Measurements from ENCODE around the gene DPF3.
A peak's percentile ranks its signal among the peaks of the same experiment; 100 is the strongest.

The DPF3 gene

GRCh38 chr14:72844524-72844923, 49.4 kb downstream of the DPF3 start:
- no peak for DNase-seq (ENCODE audit: low read depth in 2 of 2, low spot score in 1 of 2)

DNA sequence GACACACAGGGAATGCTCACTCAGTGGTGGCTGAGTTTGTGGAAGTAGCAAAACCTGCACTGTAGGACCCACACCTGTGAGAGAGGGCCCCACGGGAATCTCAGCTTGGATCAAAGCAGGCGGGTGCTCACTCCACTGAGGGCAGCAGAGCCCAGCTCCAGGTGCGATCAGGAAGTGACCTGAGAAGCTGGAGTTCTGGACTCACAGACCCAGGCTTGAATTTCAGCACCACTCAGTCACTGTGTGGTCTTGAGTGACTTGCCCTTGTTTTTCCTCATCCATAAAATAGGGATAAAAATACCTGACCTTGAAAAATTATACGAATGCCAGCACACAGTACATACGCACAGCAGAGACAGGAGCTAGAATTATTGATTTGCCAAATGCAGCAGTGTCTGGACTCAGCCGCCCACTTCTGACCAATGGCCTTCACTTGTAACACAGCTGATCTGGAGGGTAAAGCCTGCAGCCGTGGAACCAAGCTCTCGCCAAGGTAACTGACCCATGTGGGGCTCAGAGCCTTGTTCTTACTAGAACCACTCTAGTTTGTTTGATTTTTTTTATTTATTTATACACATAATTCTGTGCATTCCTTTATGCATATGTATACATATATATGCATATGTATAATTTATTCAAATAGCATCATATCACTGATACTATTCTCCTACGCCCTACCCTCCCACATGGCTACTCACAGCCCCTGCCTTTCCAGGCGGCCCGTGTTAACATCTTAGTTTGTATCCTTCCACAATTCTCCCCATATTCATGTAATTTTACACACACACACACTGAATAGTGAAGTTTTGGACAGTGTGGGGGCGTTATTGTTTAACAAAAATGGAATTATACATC, 53.9 kb downstream of the DPF3 start:
- no peak for DNase-seq (ENCODE audit: low read depth in 2 of 2, low spot score in 1 of 2)

DNA sequence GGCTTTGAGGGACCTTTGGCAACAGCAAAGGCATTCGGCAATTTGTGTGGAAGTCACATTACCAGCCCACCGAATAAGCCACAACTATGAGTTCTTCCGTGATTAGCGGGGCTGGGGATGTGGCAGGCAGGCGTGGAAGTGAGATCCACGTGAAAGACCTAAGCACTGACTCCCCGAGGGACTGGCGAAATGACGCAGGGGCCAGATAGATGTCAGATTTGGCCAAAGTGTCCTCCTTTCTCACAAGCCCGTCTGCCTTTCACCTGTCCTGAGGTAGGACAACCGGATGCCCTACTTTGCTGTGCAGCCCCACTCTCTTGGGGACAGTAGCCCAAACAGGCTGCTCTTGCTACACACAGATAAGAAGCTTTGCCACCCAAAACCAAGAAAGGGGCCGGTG, 54.5 kb downstream of the DPF3 start:
- no peak for DNase-seq (ENCODE audit: low read depth in 2 of 2, low spot score in 1 of 2)

- DNase-seq (ENCODE audit: low read depth in 2 of 2, low spot score in 1 of 2) = no peak
These were observed 57.8 kb downstream of the DPF3 start for GRCh38 chr14:72836085-72836484.

DNA sequence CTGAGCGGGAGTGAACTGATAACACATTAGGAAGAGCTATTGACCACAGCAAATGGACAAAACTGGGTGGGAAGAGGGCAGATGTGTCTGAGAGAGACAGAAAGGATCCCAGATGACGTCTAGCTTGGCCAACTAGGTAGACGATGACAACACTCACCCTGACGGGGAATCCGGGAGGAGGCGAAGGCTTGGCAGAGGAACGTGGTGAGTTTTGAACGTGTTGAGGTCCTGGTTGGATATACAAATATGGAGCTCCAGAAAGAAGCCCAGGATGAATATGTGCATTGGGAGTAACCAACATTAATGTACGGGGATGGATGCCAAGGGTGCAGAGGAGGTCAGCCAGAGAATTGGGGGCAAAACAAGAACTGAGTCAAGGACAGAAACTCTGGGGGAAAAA, 60.7 kb downstream of the DPF3 start:
- DNase-seq (ENCODE audit: low read depth in 2 of 2, low spot score in 1 of 2) = no peak

GRCh38 chr14:72830786-72831594, 62.9 kb downstream of the DPF3 start:
- DNase-seq (ENCODE audit: low read depth in 2 of 2, low spot score in 1 of 2) = no peak

GRCh38 chr14:72830356-72830755, 63.5 kb downstream of the DPF3 start:
- no peak for DNase-seq (ENCODE audit: low read depth in 2 of 2, low spot score in 1 of 2)

GRCh38 chr14:72828604-72829003, 65.3 kb downstream of the DPF3 start:
- DNase-seq (ENCODE audit: low read depth in 2 of 2, low spot score in 1 of 2) = no peak

- no peak for DNase-seq (ENCODE audit: low read depth in 2 of 2, low spot score in 1 of 2)
These were observed 67.9 kb downstream of the DPF3 start for GRCh38 chr14:72826039-72826438.

GRCh38 chr14:72825486-72825885, 68.4 kb downstream of the DPF3 start:
- no peak for DNase-seq (ENCODE audit: low read depth in 2 of 2, low spot score in 1 of 2)

DNA sequence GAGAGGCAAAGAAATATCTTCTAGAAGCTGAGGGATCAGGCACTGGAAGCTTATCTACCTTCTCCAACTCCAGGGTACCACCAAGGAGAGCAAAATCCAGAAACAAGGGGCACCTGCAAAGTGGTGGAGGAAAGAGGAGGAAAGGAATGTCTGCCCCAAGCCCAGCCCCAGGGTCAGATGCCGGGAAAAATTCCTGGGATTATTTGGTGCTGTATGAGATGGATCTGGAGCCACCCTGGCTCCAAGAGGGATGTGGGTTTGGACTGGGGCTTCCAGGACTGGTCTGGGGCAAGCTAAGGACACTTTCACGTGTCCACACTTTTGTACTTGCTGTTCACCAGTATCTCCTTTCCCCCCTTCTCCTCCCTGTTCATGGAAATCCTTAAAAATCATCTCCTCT, 69.8 kb downstream of the DPF3 start:
- DNase-seq (ENCODE audit: low read depth in 2 of 2, low spot score in 1 of 2) = no peak

- no peak for DNase-seq (ENCODE audit: low read depth in 2 of 2, low spot score in 1 of 2)
These were observed 70.8 kb downstream of the DPF3 start for GRCh38 chr14:72822946-72823611.

DNA sequence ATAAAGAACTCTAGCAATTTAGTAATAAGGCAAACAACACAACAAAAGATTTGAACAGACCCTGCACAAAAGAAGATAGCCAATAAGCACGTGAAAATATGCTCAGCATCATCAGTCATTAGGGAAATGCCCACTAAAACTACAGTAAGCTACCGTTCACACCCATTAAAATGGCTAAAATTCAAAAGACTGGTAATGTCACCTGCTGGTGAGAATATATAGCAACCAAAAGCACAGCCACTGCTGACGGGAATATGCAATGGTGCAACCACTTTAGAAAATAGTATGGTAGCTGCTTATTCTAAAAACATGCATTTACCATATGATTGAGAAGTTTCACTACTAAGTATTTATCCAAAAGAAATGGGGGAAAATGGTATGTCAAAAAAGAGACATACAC, 74.9 kb downstream of the DPF3 start:
- DNase-seq (ENCODE audit: low read depth in 2 of 2, low spot score in 1 of 2) = no peak

DNA sequence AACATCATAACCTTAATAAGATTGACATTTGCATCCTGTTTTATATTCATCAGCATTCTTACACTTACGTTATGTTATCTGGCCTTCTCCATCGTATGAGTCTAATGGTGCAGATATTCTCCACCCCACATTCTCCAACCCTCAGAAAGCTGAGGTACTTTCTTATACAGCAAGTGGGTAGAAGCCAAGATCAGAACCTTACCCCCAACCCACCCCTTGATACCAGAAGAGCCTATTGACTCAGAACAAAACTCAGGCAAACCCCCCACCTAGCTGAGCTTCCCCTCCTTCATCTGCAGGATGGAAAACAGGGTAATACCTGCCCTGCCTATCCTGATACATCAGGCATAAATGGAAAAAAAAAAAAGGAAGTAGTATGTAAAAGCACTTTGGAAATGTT, 77.6 kb downstream of the DPF3 start:
- no peak for DNase-seq (ENCODE audit: low read depth in 2 of 2, low spot score in 1 of 2)

- no peak for DNase-seq (ENCODE audit: low read depth in 2 of 2, low spot score in 1 of 2)
These were observed 78.5 kb downstream of the DPF3 start for GRCh38 chr14:72815430-72815829.

- no peak for DNase-seq (ENCODE audit: low read depth in 2 of 2, low spot score in 1 of 2)
These were observed 81.5 kb downstream of the DPF3 start for GRCh38 chr14:72812292-72812851.

DNA sequence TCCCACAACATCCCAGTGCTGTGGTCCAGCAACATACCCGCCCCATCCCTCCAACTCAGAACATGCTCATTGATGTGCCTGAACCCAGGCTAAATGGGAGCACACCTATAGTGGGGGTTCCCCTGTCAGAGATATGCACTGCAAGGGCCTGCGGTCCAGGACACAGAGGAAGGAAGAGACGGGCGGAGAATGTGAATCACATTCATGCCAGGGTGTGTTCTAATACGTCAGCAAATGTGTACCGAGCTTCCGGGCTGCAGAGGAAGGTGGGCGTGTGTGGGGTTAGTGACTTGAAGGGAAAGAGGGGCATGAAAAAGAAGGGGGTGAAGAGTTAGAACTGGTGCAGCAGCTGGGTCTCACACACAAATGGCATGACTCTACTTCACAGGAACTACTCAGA, 83.7 kb downstream of the DPF3 start:
- peak in 1 of 2 donors; percentile 12 for DNase-seq (ENCODE audit: low read depth in 2 of 2, low spot score in 1 of 2)

- no peak for DNase-seq (ENCODE audit: low read depth in 2 of 2, low spot score in 1 of 2)
These were observed 84.8 kb downstream of the DPF3 start for GRCh38 chr14:72809063-72809462.

DNA sequence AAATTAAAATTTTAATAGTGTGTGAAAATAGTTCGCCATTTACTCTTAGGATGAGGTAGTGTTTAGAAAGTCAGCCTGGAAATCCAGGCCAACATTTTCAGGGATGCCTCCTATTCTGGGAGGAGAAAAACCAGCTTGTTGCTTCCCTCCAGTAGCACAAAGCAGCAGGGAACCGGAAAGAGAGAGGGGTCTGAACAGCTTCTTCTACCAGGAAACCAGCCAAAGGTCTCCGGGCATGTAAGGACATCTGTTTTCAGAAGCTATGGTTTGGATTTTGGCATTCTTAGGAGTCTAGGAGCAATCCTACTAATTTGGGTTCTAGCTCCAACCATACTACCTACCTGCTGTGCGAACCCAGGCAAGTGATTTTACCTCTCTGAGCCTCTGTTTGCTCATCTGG, 85.3 kb downstream of the DPF3 start:
- no peak for DNase-seq (ENCODE audit: low read depth in 2 of 2, low spot score in 1 of 2)

DNA sequence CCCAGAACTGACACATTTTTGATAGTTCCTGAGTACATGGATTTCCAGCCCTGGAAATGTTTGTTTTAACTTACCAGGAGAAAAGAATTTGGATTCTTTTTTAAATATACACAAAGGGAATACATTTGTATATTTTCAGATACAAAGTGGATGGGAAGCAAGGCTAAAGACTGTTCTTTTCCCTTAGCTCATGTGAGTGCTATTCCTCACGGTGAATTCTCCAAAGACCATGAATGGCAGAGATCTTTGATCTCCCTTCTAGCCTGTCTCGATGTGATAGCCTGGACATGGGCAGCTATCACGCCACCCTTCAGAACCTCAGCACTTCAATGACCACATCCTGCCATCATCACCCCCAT, 91.3 kb downstream of the DPF3 start:
- no peak for DNase-seq (ENCODE audit: low read depth in 2 of 2, low spot score in 1 of 2)

DNA sequence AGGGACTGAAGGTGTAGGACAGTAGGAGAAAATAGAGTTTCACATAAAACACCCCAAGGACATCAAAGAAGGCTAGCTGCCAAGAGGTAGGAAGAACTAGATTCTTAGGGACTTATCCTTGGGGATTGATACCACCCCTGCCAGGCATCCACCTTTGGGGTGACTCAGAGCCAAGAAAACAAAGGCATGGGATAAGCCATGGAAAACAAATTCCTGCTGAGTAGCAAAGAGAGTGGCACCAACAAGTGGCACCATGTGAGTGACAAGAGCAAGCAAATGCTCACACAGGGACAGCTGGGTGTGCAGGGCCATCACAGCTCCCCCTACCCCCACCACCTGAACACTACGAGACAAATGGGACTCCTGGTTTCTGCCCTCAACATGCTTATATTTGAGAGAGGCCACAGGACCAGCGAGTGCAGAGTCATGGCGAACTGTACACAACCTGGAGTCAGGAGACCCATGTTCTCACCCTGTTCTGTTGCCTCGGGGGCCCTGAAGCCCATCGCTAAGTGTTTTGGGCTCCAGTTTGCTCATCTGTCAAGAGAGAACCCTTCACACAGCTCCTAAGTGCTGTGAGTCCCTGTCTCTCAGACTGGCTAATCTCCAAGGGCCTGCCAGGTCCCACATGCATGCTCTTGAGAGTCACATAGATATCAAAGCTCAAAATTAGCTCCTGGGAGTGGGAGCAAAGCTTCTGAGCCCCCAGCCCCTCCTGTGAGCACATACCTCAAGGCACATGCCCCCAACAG, 91.9 kb downstream of the DPF3 start:
- DNase-seq (ENCODE audit: low read depth in 2 of 2, low spot score in 1 of 2) = no peak

Measured in stimulated activated CD8-positive, alpha-beta memory T cell treated with anti-CD3 and anti-CD28 coated beads, Interleukin-4, amount 100 ng/mL, for 1 hour (primary cell).